K562 (cell line): ENCODE measurements around the gene BCL7C. TPM values are rescaled to one million over a fixed set of nuclear protein-coding genes. Genes with fewer than 3 reads are reported as not detected.
A peak's percentile ranks its signal among the peaks of the same experiment; 100 is the strongest.

Experiments
- CBX1 ChIP-seq: sonication (generic); IDR thresholded peaks from 2 replicates; pipeline ENCODE4 v1.6.1; 2016; ENCODE audit warnings: antibody characterized with exemption, low read depth, mild to moderate bottlenecking
- CHD2 ChIP-seq: IDR thresholded peaks from 2 replicates; pipeline ENCODE4 v1.6.1; 2011; ENCODE audit warnings: low read depth, low read length
- GTF3C2 ChIP-seq: IDR thresholded peaks from 3 replicates; pipeline ENCODE4 v1.6.1; 2011; ENCODE audit warnings: borderline replicate concordance, mild to moderate bottlenecking, moderate library complexity; ENCODE audit not compliant: insufficient read length; ENCODE audit errors: extremely low read depth
- MEIS2 ChIP-seq: fragments of 450-650 bp; IDR thresholded peaks from 2 replicates; pipeline ENCODE4 v1.6.1; 2014; ENCODE audit warnings: mild to moderate bottlenecking; ENCODE audit not compliant: partially characterized antibody
- NONO ChIP-seq, 2 experiments: fragments of 200-400 bp in 1 of 2; fragments of 450-650 bp in 1 of 2; formaldehyde crosslinking in 1 of 2; IDR thresholded peaks; 2 replicates each; pipeline ENCODE4 v1.6.1; 2017; ENCODE audit warnings: low read depth in 2 of 2, mild to moderate bottlenecking in 2 of 2, moderate library complexity in 2 of 2, low read length in 1 of 2
- REST ChIP-seq, 2 experiments: fragments of 450-650 bp; formaldehyde crosslinking in 1 of 2; IDR thresholded peaks; 2 replicates each; pipeline versions ENCODE4 v1.4.0 to v1.6.1; 2014 to 2020; ENCODE audit warnings: mild to moderate bottlenecking in 2 of 2, borderline replicate concordance in 1 of 2, low read depth in 1 of 2
- SAFB ChIP-seq: fragments of 200-400 bp; formaldehyde crosslinking; IDR thresholded peaks from 2 replicates; pipeline ENCODE4 v1.6.1; 2017; ENCODE audit warnings: low read depth, low read length, borderline replicate concordance
- SUPT5H ChIP-seq: fragments of 450-650 bp; IDR thresholded peaks from 2 replicates; pipeline ENCODE4 v1.6.1; 2016
- ZNF639 ChIP-seq, 2 experiments: fragments of 200-800 bp in 1 of 2; sonication (Bioruptor generic) in 1 of 2; sonication (generic) in 1 of 2; formaldehyde crosslinking in 1 of 2; IDR thresholded peaks in 1 of 2; conservative IDR thresholded peaks in 1 of 2; 2 replicates each; pipeline versions ENCODE4 v1.5.0 to v1.6.1; 2016 to 2020; ENCODE audit warnings: missing compliant biosample characterization in 1 of 2, missing genetic modification characterization in 1 of 2, missing genetic modification reagents in 1 of 2
- polyA plus RNA-seq, 8 experiments: library from polyadenylated mRNA; depleted of rRNA in 4 of 8; stranded (reverse) in 5 of 8; unstranded in 3 of 8; fragments of >200 nt; fragmentation: Nextera tagmentation in 2 of 8; fragmentation: Illumina TruSeq in 1 of 8; extraction: Ambion mirVana in 2 of 8; extraction: Trizol in 1 of 8; gene quantifications; 2 replicates each; pipeline versions ENCODE4 v1.2.1 to v1.2.3, GENCODE V29; 2011 to 2014; ENCODE audit warnings: inconsistent platforms in 1 of 8, missing spikeins in 1 of 8
- total RNA-seq, 7 experiments: library from RNA; depleted of rRNA in 6 of 7; stranded (reverse); fragments of >200 nt in 6 of 7; fragmentation: Illumina TruSeq in 2 of 7; extraction: Trizol in 2 of 7; gene quantifications; 2 replicates each; pipeline versions ENCODE4 v1.2.1 to v1.2.3, GENCODE V29; 2011 to 2021; ENCODE audit warnings: low replicate concordance in 1 of 7

The BCL7C gene
- total and polyA plus RNA-seq, 9 of the 15 experiments (the other 6 are each of a cell fraction or from before 2014, with no cell fraction given) = 1.7 to 85.8 (median 19.6) TPM

GRCh38 chr16:30893744-30894539 is at the start of gene BCL7C (continued):
- TF ChIP-seq REST (IDR thresholded peaks at IDR 0.05; ENCODE audit: borderline replicate concordance) = peak; percentile 52
- TF ChIP-seq REST (CRISPR knock-in tag; IDR thresholded peaks at IDR 0.05; ENCODE audit: low read depth) = peak; percentile 41
- TF ChIP-seq CHD2 = peak; percentile 94
- no peak for TF ChIP-seq GTF3C2
- peak; percentile 69 for TF ChIP-seq SUPT5H
- TF ChIP-seq SAFB = peak; percentile 92
- TF ChIP-seq MEIS2 = no peak
- peak in 1 of 2 experiments; percentile 100; a peak in 2 of 4 replicates for TF ChIP-seq ZNF639 (CRISPR knock-in tag; conservative IDR thresholded peaks at IDR 0.05 in 1 of 2, IDR thresholded peaks at IDR 0.05 in 1 of 2)
- TF ChIP-seq CBX1 = peak; percentile 95
- TF ChIP-seq NONO (IDR thresholded peaks at IDR 0.05; ENCODE audit: low read depth in 2 of 2, low read length in 1 of 2) = peak in 1 of 2 experiments; percentile 52; a peak in 2 of 4 replicates
